NCI-H345 treated with DMSO at 0.1 percent for 48 hours (cell line): ENCODE measurements around the gene LRRC28.

ENCODE experiments used
- DNase-seq: peaks from one replicate; lab custom pipeline; 2025; ENCODE audit not compliant: unreplicated experiment; lab: John Stamatoyannopoulos, UW

LRRC28 gene

DNA sequence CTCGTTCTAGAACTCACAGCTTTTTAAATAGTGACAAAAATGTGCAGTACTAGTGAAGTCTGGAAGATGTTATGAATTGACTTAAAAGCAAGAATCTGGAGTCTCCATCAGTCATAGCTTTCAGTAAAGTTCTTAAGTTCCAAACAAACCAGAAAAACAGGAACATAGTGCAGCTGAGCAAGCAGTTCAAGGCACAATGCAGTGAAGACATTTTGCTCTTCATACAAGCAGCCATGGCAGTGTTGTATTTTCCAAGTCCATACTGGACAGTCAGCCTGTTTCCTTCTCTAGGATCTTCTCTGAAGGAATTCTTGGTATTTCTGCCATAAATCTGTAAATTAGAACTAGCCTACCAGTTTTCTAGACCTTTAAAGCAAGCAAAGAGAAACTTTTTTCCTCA lies 90.5 kb downstream of the LRRC28 start:
- DNase-seq = no peak

GRCh38 chr15:99343208-99343607 lies 91.9 kb downstream of the LRRC28 start:
- DNase-seq = no peak

DNA sequence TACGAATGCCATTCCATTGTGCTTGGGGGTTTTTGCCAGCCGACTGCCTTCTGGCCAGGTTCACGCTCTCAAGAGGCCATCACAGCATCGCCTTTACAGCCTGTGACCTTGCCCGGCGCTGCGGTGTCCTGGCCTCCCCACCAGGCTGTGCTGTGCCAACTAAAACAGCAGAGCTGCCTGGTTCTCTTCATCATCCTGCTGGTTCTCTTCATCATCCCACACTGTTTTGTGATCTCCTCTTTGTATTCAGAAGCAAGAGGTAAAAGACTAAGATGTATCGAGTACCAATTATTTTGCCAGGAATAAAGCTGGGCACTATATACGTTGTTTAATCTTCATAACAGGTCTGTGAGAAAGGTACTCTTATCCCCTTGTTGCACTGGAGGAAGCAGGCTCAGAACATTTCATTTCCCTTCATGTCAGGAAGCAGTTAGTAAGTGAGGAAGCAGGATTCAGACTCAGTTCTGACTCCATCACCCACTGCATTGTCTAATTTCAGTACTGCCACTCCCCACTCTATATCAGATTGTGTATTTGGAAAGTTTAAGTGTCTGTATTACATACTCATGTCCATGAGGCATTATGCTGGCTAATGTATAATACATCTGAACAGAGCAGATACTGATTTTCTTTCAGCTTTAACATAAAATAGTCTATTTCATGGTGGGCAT lies 92.7 kb downstream of the LRRC28 start:
- DNase-seq = no peak

DNA sequence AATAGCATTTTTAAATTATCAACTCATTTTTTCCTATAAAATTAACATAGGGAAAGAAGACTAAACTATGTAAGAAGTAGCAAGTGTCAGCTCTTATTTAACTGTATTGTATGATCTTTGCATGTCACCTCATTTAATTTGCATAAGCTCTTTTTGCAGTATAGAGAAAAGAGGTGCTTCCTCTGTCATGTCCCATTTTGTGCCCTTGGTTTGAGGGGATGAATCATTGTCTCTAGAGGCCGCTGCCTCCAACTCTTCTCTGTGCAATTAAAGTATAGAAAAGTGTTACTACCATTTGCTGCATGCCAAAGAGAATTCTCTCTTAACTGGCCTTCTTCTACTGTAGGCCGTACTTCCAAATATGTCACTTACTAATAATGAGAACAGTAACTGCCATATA lies 93.4 kb downstream of the LRRC28 start:
- no peak for DNase-seq

DNA sequence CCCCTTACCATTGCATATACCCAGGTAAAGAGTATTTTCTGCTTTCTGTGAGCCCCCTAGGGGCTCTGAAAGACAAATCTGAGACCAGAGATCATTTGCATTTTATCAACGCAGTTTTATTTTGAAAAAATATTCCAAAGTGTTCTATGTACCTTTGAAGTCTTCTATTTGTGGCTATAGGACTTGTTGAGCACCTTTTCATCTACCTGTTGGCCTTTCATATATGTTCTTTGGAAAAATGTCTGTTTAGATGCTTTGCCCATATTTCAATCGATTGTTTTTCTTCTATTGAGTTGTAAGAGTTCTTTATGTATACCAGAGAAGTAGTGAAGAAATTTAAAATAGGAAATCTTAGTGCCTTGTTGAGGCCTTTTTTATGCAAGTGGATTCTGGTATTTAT lies 94.0 kb downstream of the LRRC28 start:
- no peak for DNase-seq

DNA sequence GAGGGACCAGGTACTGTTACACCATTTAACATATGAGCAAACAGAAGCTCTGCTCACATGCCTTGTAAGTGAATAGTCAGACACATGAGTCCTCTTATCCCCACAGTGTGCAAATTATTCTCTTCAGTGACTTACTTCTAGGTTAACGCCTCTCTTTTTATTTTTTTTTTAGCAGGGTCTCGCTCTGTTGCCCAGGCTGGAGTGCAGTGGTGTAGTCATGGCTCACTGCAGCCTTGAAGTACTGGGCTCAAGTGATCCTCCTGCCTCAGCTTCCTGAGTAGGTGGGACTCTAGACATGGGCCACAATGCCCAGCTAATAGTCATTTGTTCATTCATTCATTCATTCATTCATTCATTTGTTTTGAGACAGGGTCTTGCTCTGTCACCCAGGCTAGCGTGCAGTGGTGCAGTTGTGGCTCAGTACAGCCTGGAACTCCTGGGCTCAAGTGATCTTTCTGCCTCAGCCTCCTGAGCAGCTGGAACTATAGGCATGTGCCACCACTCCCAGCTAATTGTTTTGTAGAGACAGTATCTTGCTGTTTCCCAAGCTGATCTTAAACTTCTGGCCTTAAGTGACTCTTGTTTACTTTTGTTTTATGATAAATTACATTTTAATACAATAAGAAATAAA lies 94.7 kb downstream of the LRRC28 start:
- DNase-seq = no peak

DNA sequence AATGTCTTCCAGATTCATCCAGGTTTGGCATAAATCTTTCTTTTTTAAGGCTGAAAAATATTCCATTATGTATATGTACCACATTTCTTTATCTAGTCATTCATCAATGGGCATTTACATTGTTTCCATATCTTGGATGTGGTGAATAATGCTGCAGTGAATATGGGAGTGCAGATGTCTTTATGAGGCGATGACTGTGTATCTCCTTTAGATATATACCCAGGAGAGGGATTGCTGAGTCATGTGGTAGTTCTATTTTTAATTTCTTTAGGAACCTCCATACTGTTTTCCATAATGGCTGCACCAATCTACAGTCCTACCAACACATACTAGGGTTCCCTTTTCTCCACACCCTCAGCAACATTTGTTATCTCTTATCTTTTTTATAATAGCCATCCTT lies 96.3 kb downstream of the LRRC28 start:
- no peak for DNase-seq

DNA sequence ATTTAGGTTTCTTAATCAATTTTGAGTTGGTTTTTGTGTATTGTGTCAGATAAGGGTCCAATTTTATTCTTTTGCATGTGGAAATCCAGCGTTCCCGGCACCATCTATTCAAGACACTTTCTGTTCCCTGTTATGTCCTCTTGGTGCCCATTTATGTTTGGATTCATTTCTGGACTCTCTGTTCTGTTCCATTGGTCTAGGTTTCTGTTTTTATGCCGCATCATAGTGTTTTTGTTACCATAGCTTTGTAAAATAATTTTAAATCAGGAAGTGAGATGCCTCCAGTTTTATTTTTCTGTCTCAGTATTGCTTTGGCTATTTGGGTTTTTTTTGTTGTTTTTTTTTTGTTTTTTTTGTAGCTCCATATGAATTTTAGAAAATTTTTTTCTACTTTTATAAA lies 97.1 kb downstream of the LRRC28 start:
- DNase-seq = no peak

DNA sequence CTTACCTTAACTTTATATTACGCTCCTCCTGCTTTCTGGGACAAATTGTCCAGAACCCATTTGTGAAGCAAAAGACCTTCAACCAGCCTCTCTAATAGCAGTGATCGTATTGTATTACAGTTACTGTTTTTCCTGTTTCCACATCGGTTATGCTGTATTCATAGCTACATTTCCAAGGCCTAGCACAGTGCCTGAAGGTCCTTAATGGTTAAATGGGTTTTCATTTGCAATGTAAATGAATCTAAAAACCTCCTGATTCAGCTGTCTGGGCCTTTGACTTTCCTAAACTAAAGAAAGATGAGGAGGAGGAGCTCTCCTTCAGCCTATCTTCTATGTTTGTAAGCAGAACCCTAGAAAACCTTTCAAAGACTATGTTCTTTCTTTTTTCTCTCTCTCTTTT lies 99.1 kb downstream of the LRRC28 start:
- no peak for DNase-seq

- DNase-seq = no peak
Observed at GRCh38 chr15:99359769-99360168, 108.5 kb downstream of the LRRC28 start.

GRCh38 chr15:99361545-99362185 lies 110.4 kb downstream of the LRRC28 start:
- no peak for DNase-seq

DNA sequence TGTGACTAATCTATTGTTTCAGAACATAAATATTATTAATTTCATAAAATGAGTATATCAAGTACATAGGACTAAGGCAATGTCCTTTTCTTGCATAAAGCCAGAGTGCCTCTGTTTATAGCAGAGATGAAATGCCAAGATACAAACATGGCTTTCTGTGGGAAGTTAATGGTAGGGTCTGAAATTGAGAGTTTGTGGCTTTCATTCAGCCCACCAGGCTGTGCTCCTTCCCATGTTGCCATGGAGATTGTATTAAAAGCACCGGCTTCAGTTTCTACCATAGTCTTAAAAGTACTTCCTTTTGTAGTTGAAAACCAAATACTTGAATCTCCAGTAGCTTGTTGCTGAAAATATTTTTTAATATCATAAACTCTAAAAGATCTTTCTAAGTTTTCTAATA lies 114.0 kb downstream of the LRRC28 start:
- DNase-seq = no peak

GRCh38 chr15:99366013-99366412 lies 114.7 kb downstream of the LRRC28 start:
- DNase-seq = no peak

DNA sequence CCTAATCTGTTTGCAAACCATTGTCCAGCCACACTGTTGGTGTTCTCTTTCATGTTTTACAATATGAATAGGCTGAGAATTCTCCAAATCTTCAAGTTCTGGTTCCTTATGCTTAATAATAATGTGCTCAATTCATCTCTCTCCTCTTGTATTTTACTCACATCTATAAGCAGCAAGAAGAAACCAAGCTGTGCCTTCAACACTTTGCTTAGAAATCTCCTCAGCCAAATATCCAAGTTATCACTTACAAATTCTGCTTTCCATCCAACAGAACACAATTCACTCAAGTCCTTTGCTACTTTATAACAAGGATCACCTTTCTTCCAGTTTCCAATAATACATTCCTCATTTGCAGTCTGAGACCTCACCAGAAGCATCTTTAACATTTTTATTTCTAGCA lies 117.5 kb downstream of the LRRC28 start:
- no peak for DNase-seq

DNA sequence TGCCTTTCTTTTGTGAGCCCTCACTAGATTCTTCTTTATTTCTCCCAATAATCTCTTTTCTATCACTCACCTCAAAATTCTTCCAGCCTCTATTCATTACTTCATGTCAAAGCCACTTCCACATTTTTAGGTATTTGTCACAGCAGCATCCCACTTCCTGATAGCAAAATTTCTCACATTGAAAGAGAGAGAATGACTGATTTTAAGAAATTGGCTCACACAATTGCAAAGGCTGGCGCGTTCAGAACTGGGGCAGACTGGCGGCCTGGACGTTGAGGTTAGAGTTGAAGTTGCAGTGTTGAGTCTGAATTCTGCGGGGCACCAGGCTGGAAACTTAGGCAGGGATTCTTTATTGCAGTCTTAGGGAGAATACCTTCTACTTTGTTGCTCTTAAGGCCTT lies 117.9 kb downstream of the LRRC28 start:
- DNase-seq = no peak

GRCh38 chr15:99371180-99372103 lies 120.2 kb downstream of the LRRC28 start:
- no peak for DNase-seq

- no peak for DNase-seq
Observed at GRCh38 chr15:99385005-99385669, 133.9 kb downstream of the LRRC28 start.

DNA sequence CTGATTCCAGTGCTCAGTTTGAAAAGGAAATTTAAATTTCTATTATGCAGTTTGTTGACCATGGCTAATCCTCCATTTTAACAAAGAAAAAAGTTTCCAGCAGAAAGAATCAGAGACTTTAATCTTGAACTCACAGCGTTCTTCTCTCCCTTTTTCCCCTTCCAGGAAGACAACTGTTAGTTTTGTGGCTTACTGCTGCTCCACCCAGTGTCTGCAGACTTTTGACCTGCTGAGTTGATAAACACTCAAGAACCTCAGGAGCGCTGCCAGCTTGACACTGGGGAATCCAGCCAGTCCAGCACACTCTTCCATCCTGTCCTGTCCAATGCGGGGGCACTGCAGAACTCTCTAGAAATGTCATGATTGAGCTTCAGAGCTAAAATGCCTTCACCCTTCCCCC lies 134.6 kb downstream of the LRRC28 start:
- DNase-seq = no peak

GRCh38 chr15:99386391-99386790 lies 135.1 kb downstream of the LRRC28 start:
- DNase-seq = no peak

DNA sequence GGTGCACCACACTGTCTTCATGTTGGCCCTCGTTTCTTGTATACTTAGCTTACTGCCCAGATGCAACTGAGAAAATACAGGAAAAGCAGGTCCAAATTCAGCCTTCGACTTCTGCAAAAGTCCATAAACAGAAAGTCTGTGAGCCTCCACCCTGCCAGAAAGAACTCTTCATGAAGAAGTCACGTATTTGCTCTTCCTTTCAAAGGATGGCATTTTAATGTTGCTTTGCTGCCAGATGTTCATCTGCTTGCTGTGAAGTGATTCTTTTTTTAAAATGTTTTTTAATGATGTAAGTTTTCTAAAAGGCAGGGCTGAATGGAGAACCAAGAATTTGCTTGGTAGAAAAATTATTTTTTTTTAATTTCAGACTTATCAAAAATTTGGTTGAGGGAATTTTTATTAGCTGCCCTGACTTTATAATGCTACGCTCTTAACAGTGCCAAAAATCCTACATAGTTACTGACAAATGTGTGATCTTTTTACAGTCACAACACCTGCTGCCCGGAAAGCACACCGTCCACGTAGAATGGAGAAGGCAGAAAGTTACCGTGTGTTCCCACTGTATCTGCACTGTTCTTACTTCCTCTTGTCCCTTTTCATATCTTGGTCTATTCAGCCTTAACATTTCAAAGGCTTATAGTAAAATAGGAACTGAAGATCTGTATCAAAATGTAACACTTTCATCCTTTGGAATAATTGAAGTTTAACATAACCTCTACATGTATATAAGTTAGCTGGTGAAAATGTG lies 136.3 kb downstream of the LRRC28 start:
- DNase-seq = no peak
